Suppressor macrophage treated with lipopolysaccharide for 1 hour (primary cell): Measurements from ENCODE around the gene SLC40A1.

Experiments used
- DNase-seq, 3 donors: peaks; one replicate each; pipeline ENCODE4 v3.0.0-alpha.2; 2020 to 2022

SLC40A1 gene

GRCh38 chr2:189536830-189537229 is 43.8 kb downstream of the SLC40A1 start:
- no peak for DNase-seq

DNA sequence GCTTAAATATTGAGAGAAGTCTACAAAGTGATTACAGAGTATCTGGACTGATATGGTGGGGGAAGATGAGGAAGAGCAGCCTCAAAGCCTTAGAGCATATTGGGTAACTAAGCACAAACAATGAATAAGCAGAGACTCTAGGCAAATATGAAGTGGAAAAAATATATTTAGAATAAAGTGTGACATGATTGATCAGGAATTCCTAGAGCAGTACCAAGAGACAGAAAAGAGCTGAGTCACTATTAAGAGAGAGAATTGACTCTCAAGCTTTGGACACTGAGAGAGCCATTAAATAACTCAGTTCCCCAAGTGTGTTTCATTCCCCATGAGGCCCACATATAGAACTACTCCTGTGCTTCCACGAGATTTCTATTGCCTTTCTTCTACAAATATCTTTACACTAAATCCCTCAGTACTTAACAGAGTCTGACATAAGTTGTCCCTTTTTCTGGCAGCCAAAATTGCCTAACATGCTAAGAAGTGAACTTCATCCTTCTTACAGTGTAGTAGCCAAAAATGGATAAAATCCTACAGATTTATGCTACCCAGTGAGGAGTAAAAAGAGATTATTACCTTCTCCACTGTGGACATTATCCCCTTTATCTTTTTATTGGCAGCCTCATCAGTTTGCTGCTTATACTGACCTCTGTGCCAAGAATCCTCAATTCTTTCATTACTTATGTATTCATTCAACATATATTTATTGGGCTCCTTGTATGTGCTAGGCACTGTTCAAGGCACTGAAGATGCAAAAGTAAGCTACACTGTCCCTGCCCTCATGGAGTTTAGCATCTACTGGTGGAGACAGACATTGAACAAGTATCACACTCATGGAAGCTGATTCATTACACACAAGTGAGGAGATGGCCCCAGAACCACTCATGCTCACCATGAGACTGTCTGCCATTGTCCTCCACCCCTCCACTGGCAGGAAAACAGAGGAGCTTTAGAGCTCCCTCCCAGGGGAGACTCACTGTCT is 45.4 kb downstream of the SLC40A1 start:
- peak in 2 of 3 donors; percentile 28 to 41 for DNase-seq

DNA sequence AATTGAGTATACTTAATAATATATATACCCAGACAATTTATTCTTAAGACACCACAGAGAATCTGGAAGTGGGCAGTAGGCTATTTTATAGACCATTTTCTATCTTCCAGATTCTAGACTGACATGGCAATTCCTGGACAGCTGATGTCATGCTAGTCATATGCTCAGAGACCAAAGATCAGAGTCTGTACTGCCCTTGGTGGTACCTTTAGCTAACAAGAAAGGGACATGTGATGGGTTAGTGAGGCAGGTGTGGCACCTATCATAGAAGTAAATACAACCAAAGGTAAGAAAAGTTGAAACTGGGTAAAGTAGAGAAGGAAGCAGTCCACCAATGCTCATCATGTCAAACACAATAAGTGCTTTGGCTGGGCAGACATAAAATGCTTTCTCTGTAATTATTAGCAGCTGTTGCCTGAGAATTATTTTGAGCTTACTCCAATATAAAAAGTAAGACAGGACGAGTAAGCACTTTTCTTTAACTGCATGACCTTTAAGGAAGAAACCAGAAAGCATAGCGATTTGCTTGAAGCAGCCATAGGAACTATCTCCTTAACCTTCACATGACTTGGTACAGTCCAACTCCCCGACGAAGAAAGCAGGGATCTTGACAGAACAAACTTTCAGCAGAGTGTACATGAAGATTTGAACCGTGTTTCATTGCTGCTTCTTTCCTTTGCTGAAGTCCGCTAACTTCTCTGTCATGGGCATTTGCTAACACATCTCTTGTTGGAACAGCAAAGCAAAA is 47.1 kb downstream of the SLC40A1 start:
- DNase-seq, result no peak

DNA sequence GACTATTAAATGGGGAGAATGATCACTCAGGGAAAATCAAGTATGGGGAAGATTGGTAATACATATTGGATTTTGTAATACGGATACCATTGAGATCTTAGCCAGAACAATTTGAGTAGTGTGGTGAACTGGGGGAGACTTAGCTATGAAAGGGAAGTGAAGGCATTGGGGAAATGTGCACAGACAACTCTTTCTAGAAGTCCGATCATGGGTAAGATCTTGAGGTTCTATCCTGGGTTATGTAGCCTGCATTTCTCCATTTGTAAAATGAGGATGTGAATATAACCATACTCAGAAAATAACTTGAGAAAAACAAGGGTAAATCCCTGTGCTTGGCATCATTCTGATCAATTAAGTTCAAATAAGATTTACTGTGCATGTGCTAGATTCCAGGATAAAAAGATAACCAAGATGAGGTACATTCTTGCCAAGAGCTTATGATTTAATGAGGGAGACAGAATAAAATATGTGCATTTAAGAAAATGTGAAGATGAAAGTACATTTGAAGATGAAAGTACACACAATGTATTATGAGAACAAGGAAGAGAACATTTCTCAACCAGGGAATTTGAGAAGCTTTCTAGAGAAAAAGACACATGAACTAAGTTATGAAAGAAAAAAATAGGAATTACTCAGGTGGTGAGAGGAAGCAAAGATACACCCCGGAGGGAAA is 49.5 kb downstream of the SLC40A1 start:
- peak in 2 of 3 donors; percentile 33 to 46 for DNase-seq

- no peak for DNase-seq
Measured at GRCh38 chr2:189528617-189529016, 52.0 kb downstream of the SLC40A1 start.

DNA sequence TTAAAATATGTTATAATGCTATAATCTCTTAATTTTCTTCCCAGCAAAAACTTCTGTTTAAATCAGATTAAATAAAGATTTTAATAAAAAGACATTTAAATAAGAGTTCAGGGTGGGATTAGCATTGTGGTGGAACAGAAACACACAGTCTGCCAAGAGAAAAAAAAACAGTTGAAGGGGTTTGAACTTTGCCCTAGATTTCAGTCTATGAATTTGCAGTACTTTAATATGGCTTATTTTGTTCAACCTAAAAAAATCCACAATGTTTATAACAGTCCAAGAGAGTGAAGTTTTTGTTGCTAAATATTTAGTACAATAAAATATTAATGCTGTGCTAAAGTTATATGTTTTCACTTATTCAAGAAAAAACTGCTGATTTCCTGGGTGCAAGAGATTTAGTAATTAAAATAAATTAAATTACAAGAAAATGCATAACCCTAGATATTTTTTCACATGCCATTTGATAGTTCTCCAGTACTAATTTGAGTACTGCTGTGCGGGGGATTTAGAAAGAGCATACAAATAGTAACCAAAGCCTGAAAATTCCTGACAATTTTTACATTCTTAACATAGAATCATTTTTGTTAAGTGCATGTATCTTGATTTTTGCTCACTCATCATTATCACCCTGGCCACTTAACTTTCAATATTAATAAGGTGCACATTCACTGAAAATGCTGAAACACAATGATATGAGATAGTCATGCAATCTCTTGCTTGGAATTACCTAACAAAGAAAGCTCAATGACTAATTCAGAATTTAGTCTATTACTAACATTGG is 52.6 kb downstream of the SLC40A1 start:
- DNase-seq, result no peak

DNA sequence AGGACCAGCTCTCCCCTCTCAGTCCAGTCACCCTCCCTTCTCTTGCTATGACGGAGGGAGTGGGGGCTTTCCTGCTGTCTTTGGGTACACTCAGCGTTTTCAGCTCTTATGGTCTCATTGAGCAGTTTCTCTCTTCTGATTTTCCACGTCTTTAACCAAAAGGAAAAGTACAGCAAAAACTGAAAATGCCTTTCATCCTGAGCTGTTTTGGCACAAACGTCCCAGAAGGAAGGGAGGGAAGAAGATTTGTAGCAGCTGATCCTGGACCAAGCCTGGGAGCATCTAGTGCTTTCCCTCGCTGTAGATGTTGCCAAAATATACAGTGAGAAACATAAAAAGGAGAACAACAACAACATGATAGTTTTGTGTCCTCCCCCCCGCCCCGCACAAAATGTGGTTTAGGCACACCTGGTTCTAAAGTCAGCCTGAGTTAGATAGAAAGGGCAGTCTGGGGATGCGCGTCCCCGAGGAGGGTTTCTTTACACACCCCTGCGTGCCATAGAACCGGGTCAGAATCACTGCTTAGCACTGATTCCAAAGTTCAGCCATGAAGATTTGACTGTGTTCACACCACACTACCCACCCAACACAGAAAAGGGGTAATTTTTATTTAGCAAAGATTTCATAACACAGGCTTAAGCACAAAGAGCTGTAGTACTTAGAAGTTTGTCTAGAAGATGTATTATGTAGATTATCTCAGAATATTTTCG is 53.4 kb downstream of the SLC40A1 start:
- no peak for DNase-seq

GRCh38 chr2:189526241-189526640 is 54.3 kb downstream of the SLC40A1 start:
- DNase-seq, result no peak

DNA sequence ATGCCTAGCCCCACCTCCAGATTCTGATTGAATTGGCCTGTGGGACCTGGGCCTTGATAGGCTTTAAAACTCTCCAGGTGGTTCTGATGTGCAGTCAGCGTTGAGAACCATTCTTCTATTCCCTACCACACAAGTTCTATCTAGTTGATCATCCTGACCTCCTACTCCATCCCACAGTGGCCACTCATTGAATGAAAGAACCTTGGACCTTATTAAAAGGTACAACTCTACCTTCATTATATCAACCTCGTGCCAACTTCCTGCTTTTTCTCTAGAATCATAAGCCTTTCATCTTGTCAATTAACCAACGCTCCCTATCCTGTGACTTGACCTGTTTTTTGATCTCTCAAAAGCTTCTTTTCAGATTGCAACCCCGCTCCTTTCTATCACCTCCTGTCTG is 55.8 kb downstream of the SLC40A1 start:
- no peak for DNase-seq

DNA sequence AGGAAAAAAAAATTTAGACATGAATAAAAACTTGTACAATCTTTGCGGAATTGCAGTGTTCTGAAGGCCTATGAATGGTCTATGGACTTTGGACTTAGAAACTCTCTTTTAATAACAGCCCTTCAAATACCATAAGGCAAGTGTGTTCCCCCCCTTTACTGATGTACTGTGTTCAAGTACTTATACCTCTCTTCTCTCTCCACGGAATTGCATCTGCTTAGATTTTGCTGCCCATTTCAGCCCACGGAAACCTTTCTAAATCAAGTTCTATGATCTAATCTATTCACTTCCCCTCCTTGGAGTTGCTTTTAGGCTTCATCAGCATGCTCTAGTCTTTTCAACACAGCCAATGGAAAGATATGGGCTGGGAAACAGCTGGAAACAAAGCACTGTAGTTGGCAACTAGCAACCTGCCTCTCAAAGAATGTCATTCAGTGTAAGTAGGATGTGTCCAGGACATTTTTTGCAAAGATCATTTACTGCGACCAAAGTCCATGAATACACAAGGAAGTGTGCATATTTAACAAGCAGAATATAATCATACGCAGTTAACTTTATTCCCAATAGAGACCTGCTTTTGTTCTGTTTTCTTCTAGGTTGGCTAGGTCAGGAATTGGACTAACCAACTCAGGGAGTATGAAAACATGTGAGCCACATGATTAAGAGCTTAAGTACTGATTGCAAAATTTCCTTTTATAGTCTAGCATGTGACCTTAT is 58.0 kb downstream of the SLC40A1 start:
- DNase-seq, result peak in 2 of 3 donors; percentile 37 to 43

- no peak for DNase-seq
Measured at GRCh38 chr2:189521699-189522434, 58.7 kb downstream of the SLC40A1 start.

DNA sequence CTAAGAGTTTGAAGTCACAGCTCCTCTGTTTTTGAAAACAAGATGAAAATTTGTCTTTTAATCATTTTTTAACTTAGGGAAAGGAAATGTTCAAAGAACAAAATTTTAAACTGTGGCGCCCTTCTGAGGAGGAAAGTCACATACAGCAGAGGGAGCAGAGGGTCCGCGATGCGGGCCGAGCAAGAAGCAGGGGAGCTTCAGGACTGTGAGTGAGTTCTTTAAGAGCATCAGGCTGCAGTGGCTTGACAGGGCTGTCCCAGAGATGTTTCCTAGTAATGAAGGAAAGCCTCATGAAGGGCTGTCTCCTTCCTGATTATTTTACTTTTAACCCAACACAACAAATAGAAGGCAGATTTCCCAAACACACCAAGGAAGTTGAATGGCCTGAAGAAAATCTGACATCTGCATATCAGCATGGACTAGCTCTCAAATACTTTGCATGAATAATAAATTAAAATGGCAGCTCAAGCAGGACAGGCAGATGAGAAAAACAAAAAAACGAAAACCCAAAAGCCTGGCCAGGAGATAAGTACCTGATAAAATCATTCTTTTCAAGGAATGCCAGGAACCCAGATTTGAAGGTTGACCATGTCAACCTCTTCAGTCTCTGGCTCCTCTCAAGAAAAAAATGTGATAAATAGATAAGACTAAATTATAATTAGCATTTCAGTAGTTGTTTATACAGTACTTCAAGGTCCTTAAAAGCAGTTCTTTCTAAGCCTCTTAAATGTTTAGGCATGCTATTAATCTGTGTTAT is 60.8 kb downstream of the SLC40A1 start:
- DNase-seq, result no peak

GRCh38 chr2:189517847-189518535 is 62.6 kb downstream of the SLC40A1 start:
- DNase-seq, result no peak

DNA sequence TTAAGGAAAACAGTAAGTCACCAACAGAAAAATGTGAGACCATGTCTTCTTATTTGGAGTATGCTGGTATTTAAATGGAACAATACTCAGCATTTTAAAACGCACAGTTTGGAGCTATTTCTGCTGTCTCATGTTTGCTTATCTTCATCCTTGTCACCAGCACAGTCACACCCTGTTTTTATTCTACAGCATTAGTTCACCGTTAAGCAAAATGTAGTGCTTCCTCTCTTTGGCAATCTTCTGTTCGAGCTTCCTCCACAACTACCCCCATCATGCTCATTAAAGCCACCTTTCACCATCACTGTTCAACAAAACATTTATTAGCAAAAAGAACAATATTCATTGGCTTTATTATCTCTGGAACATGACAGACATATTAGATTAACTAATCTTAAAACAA is 64.0 kb downstream of the SLC40A1 start:
- peak in 1 of 3 donors; percentile 33 for DNase-seq

- DNase-seq, result peak in 1 of 3 donors; percentile 33
Measured at GRCh38 chr2:189515264-189515663, 65.3 kb downstream of the SLC40A1 start.

- peak; percentile 48 to 79 (median 79) for DNase-seq
Measured at GRCh38 chr2:189514104-189514503, 66.5 kb downstream of the SLC40A1 start.

- DNase-seq, result no peak
Measured at GRCh38 chr2:189512879-189513278, 67.7 kb downstream of the SLC40A1 start.

DNA sequence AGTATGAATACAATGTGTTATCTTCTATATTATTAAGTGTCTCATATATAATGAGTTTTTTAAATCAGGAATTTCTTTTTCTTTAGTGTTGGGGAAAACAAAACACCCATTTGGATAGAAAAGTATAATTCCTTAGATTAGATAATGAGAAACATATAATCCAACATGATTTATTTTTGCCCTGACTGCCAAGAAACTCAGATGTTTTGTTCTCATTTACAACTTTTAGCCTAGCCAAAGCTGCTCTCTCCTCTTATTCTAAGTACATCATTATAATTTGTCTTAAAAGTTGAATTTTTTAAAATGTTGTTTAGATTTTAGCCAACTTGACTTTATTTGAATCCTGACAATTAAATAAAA is 68.6 kb downstream of the SLC40A1 start:
- DNase-seq, result no peak
